Gastroesophageal sphincter (tissue), 2 donors: ENCODE data around the gene LRRC47.

Experiments
- EP300 ChIP-seq: sonication (generic); formaldehyde crosslinking; IDR thresholded peaks from one replicate; pipeline ENCODE4 v1.6.1; 2017; ENCODE audit warnings: antibody characterized with exemption, mild to moderate bottlenecking
- POLR2A ChIP-seq, 2 donors: fragments of 450-650 bp; IDR thresholded peaks; one replicate each; pipeline ENCODE4 v1.6.1; 2017; ENCODE audit warnings: antibody characterized with exemption in 2 of 2, mild to moderate bottlenecking in 2 of 2, moderate library complexity in 1 of 2

DNA sequence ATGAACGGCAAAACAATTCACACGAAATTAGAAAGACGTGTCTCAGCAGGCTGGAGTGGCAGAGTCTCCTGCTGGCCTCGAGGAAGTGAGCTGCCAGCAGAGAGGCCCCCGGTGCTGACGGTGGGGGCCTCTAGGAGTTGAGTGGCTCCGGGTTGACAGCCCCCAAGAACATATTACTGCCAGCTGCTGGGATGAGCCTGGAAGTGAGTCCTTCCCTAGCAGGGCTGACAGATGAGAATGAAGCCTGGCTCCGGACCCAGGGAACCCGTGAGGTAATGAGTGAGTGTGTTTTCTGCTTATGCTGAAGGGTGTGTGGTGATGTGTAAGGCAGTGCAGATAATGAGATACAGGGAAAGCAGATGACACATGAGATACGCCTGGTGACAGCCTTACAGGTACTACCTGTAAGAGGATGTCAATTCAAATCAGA lies 23.5 kb upstream of the LRRC47 start:
- no peak for TF ChIP-seq POLR2A (IDR thresholded peaks at IDR 0.05)
- no peak for TF ChIP-seq EP300
